Prostate gland (tissue), 2 donors: ENCODE measurements around the gene IL22RA1.

Source experiments
- POLR2A ChIP-seq: fragments of 450-650 bp; IDR thresholded peaks from one replicate; pipeline ENCODE4 v1.6.1; 2016; ENCODE audit warnings: antibody characterized with exemption, mild to moderate bottlenecking
- POLR2AphosphoS5 ChIP-seq: sonication (generic); formaldehyde crosslinking; IDR thresholded peaks from one replicate; pipeline ENCODE4 v1.6.1; 2017; ENCODE audit warnings: antibody characterized with exemption
- TF ChIP-seq, protein P1 (sequence below), 4 experiments: fragments of 200-600 bp in 2 of 4; fragments of 450-650 bp in 2 of 4; sonication (generic) in 2 of 4; IDR thresholded peaks; 1 replicate in 3 of 4; 2 replicates in 1 of 4; pipeline ENCODE4 v1.5.1; 2016 to 2019; ENCODE audit warnings: antibody characterized with exemption in 4 of 4, mild to moderate bottlenecking in 2 of 4, moderate library complexity in 2 of 4

GRCh38 chr1:24085546-24085945, 57.4 kb downstream of the IL22RA1 start:
- TF ChIP-seq, protein P1, sequence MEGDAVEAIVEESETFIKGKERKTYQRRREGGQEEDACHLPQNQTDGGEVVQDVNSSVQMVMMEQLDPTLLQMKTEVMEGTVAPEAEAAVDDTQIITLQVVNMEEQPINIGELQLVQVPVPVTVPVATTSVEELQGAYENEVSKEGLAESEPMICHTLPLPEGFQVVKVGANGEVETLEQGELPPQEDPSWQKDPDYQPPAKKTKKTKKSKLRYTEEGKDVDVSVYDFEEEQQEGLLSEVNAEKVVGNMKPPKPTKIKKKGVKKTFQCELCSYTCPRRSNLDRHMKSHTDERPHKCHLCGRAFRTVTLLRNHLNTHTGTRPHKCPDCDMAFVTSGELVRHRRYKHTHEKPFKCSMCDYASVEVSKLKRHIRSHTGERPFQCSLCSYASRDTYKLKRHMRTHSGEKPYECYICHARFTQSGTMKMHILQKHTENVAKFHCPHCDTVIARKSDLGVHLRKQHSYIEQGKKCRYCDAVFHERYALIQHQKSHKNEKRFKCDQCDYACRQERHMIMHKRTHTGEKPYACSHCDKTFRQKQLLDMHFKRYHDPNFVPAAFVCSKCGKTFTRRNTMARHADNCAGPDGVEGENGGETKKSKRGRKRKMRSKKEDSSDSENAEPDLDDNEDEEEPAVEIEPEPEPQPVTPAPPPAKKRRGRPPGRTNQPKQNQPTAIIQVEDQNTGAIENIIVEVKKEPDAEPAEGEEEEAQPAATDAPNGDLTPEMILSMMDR (IDR thresholded peaks at IDR 0.05): no peak
- TF ChIP-seq POLR2A (no peak), POLR2AphosphoS5 (no peak)
